H1 (cell line): ENCODE results near the gene DSTN. TPM values are rescaled to one million over a fixed set of nuclear protein-coding genes. Genes with fewer than 3 reads are reported as not detected.
A peak's percentile ranks its signal among the peaks of the same experiment; 100 is the strongest.

Experiments used
- CTCF ChIA-PET: fragments of 300-600 bp; sonication (Branson Sonifier 250); formaldehyde crosslinking; loops from one replicate; lab custom pipeline; 2021; ENCODE audit not compliant: partially characterized antibody; lab: Charles Lee
- POLR2A ChIA-PET: fragments of 300-600 bp; sonication (Branson Sonifier 250); formaldehyde crosslinking; loops from one replicate; lab custom pipeline; 2021; ENCODE audit warnings: inconsistent platforms; ENCODE audit not compliant: partially characterized antibody; lab: Charles Lee
- DNase-seq, 2 experiments: peaks; one replicate each; pipeline versions ENCODE4 v3.0.0 to v3.0.0-alpha.2; 2010 to 2022; ENCODE audit warnings: low spot score in 2 of 2, low read depth in 1 of 2, mixed read lengths in 1 of 2
- FAIRE-seq: peaks from 2 replicates; lab custom pipeline; 2011; peaks lifted over from hg19 to GRCh38; lab: Jason Lieb, UNC
- H2AFZ ChIP-seq: 2 replicates; pipeline ENCODE4 v1.8.1; 2012; ENCODE audit warnings: low read length, inconsistent platforms
- H2AK5ac ChIP-seq: 2 replicates; pipeline ENCODE4 v1.6.1; 2013; ENCODE audit warnings: low read depth, low read length
- H2BK120ac ChIP-seq: replicated peaks from 2 replicates; pipeline ENCODE3; 2013; ENCODE audit warnings: low read depth, low read length, inconsistent platforms
- H2BK12ac ChIP-seq: 2 replicates; pipeline ENCODE4 v1.6.1; 2013; ENCODE audit warnings: low read depth, low read length
- H2BK15ac ChIP-seq: 2 replicates; pipeline ENCODE4 v1.6.1; 2013; ENCODE audit warnings: low read length
- H2BK20ac ChIP-seq: 2 replicates; pipeline ENCODE4 v1.6.1; 2013; ENCODE audit warnings: low read length
- H2BK5ac ChIP-seq: 2 replicates; pipeline ENCODE4 v1.6.1; 2013; ENCODE audit warnings: low read depth, low read length
- H3K14ac ChIP-seq: 2 replicates; pipeline ENCODE4 v1.6.1; 2013; ENCODE audit warnings: inconsistent platforms; ENCODE audit not compliant: insufficient read length
- H3K18ac ChIP-seq: 2 replicates; pipeline ENCODE4 v1.6.1; 2013; ENCODE audit warnings: low read length; ENCODE audit errors: extremely low read depth
- H3K23ac ChIP-seq: 2 replicates; pipeline ENCODE4 v1.6.1; 2013; ENCODE audit warnings: inconsistent platforms; ENCODE audit not compliant: insufficient read length
- H3K23me2 ChIP-seq: 2 replicates; pipeline ENCODE4 v1.6.1; 2013; ENCODE audit warnings: low read depth, low read length
- H3K27ac ChIP-seq: 2 replicates; pipeline ENCODE4 v1.6.1; 2011; ENCODE audit warnings: low read depth, low read length, inconsistent platforms
- H3K27me3 ChIP-seq, 4 experiments: replicated peaks in 1 of 4; 1 replicate in 1 of 4; 2 replicates in 3 of 4; pipeline versions ENCODE4 v1.6.1 to v1.8.1; 2011 to 2013; ENCODE audit warnings: low read length in 3 of 4, mild to moderate bottlenecking in 3 of 4, inconsistent platforms in 2 of 4, mixed read lengths in 2 of 4, moderate library complexity in 1 of 4; ENCODE audit not compliant: control insufficient read depth in 3 of 4, insufficient read depth in 3 of 4; ENCODE audit errors: extremely low read depth in 1 of 4
- H3K36me3 ChIP-seq, 4 experiments: 2 replicates each; pipeline versions ENCODE4 v1.6.1 to v1.8.1; 2011 to 2013; ENCODE audit warnings: mild to moderate bottlenecking in 4 of 4, low read length in 3 of 4, moderate library complexity in 2 of 4, control low read depth in 1 of 4, inconsistent platforms in 1 of 4; ENCODE audit not compliant: insufficient read depth in 4 of 4, control insufficient read depth in 2 of 4
- H3K4ac ChIP-seq: replicated peaks from 2 replicates; pipeline ENCODE3; 2013; ENCODE audit warnings: low read length, low read depth, mixed read lengths, inconsistent platforms; ENCODE audit not compliant: insufficient read length
- H3K4me1 ChIP-seq, 4 experiments: replicated peaks in 1 of 4; 1 replicate in 1 of 4; 2 replicates in 3 of 4; pipeline versions ENCODE4 v1.6.1 to v1.8.1; 2011 to 2013; ENCODE audit warnings: low read length in 3 of 4, inconsistent platforms in 2 of 4, mixed read lengths in 1 of 4; ENCODE audit not compliant: insufficient read depth in 4 of 4, control insufficient read depth in 3 of 4
- H3K4me2 ChIP-seq, 2 experiments: 2 replicates each; pipeline versions ENCODE4 v1.6.1 to v1.8.1; 2011 to 2013; ENCODE audit warnings: low read depth in 2 of 2, low read length in 2 of 2, control low read depth in 1 of 2, inconsistent platforms in 1 of 2, mild to moderate bottlenecking in 1 of 2; ENCODE audit not compliant: insufficient read depth in 1 of 2
- H3K4me3 ChIP-seq, 4 experiments: fragments of 200-600, 300-600 bp in 1 of 4; sonication (generic), shearing (Covaris generic), sonication (Bioruptor Twin) in 1 of 4; 2 replicates each; pipeline versions ENCODE4 v1.5.1 to v1.8.1; 2011 to 2016; ENCODE audit warnings: low read length in 4 of 4, low read depth in 3 of 4, control low read depth in 2 of 4, inconsistent platforms in 2 of 4, mild to moderate bottlenecking in 2 of 4, mixed read lengths in 1 of 4, moderate library complexity in 1 of 4; ENCODE audit not compliant: insufficient read depth in 2 of 4; ENCODE audit errors: extremely low read depth in 1 of 4
- H3K56ac ChIP-seq: replicated peaks from 2 replicates; pipeline ENCODE3; 2013; ENCODE audit warnings: low read depth, mild to moderate bottlenecking, mixed read lengths, low read length, inconsistent platforms; ENCODE audit not compliant: insufficient read length
- H3K79me1 ChIP-seq: 2 replicates; pipeline ENCODE4 v1.6.1; 2013; ENCODE audit warnings: low read depth, low read length, control low read depth
- H3K79me2 ChIP-seq, 2 experiments: 2 replicates each; pipeline versions ENCODE4 v1.6.1 to v1.8.1; 2012 to 2013; ENCODE audit warnings: low read length in 2 of 2, mild to moderate bottlenecking in 2 of 2, inconsistent platforms in 1 of 2; ENCODE audit not compliant: insufficient read depth in 2 of 2, control insufficient read depth in 1 of 2
- H3K9ac ChIP-seq, 4 experiments: replicated peaks in 1 of 4; 1 replicate in 1 of 4; 2 replicates in 3 of 4; pipeline versions ENCODE4 v1.6.1 to v1.8.1; 2011 to 2013; ENCODE audit warnings: low read depth in 3 of 4, low read length in 3 of 4, control low read depth in 2 of 4, mild to moderate bottlenecking in 2 of 4, moderate library complexity in 2 of 4, inconsistent platforms in 1 of 4; ENCODE audit errors: extremely low read depth in 1 of 4
- H3K9me3 ChIP-seq, 2 experiments: 2 replicates each; pipeline versions ENCODE4 v1.6.1 to v1.8.1; 2012 to 2013; ENCODE audit warnings: mild to moderate bottlenecking in 2 of 2, moderate library complexity in 2 of 2, control low read depth in 1 of 2, inconsistent platforms in 1 of 2, low read depth in 1 of 2, low read length in 1 of 2, mixed read lengths in 1 of 2; ENCODE audit not compliant: insufficient read depth in 2 of 2
- H4K20me1 ChIP-seq, 2 experiments: replicated peaks in 1 of 2; 2 replicates each; pipeline versions ENCODE3 to v1.8.1; 2011 to 2013; ENCODE audit warnings: inconsistent platforms in 2 of 2, low read length in 2 of 2, mild to moderate bottlenecking in 1 of 2; ENCODE audit not compliant: insufficient read depth in 2 of 2, control insufficient read depth in 1 of 2
- H4K5ac ChIP-seq: 2 replicates; pipeline ENCODE4 v1.6.1; 2013; ENCODE audit warnings: low read length, low read depth, mixed read lengths, inconsistent platforms; ENCODE audit not compliant: insufficient read length
- H4K8ac ChIP-seq: 2 replicates; pipeline ENCODE4 v1.8.0; 2013; ENCODE audit warnings: mild to moderate bottlenecking, moderate library complexity, low read length, inconsistent platforms; ENCODE audit not compliant: insufficient read depth; ENCODE audit errors: extremely low read depth
- H4K91ac ChIP-seq: replicated peaks from 2 replicates; pipeline ENCODE3; 2013; ENCODE audit warnings: low read length, mixed read lengths, inconsistent platforms; ENCODE audit not compliant: insufficient read length
- CTCF ChIP-seq, 3 experiments: IDR thresholded peaks; 1 replicate in 2 of 3; 2 replicates in 1 of 3; pipeline versions ENCODE4 v1.5.1 to v1.6.1; 2011; ENCODE audit warnings: low read length in 3 of 3, mild to moderate bottlenecking in 3 of 3, inconsistent platforms in 2 of 3, low read depth in 1 of 3, moderate library complexity in 1 of 3; ENCODE audit not compliant: insufficient read depth in 1 of 3; ENCODE audit errors: control extremely low read depth in 1 of 3
- EZH2 ChIP-seq: fragments of 200-600 bp; sonication (generic); IDR thresholded peaks from 2 replicates; pipeline ENCODE4 v1.7.1; 2012; ENCODE audit warnings: low read depth, mild to moderate bottlenecking, moderate library complexity, low read length, inconsistent platforms; ENCODE audit not compliant: severe bottlenecking
- JUND ChIP-seq: IDR thresholded peaks from 2 replicates; pipeline ENCODE4 v1.6.1; 2011; ENCODE audit warnings: mild to moderate bottlenecking, improper control_type of control experiment, low read length
- NANOG ChIP-seq: IDR thresholded peaks from 2 replicates; pipeline ENCODE4 v1.6.1; 2011; ENCODE audit warnings: low read length, low read depth, mild to moderate bottlenecking, inconsistent platforms; ENCODE audit not compliant: insufficient read depth, poor library complexity, severe bottlenecking
- POLR2A ChIP-seq, 2 experiments: IDR thresholded peaks; 1 replicate in 1 of 2; 2 replicates in 1 of 2; pipeline ENCODE4 v1.6.1; 2011; ENCODE audit warnings: low read depth in 2 of 2, low read length in 2 of 2, mild to moderate bottlenecking in 2 of 2; ENCODE audit errors: control extremely low read depth in 1 of 2
- RBBP5 ChIP-seq: IDR thresholded peaks from 2 replicates; pipeline ENCODE4 v1.7.1; 2012; ENCODE audit warnings: low read depth, mild to moderate bottlenecking, inconsistent platforms, low read length, moderate library complexity, borderline replicate concordance
- SAP30 ChIP-seq: fragments of 300-600 bp; sonication (generic); IDR thresholded peaks from 2 replicates; pipeline ENCODE4 v1.7.1; 2012; ENCODE audit warnings: low read length, moderate library complexity, mild to moderate bottlenecking, inconsistent platforms; ENCODE audit not compliant: insufficient read depth, insufficient replicate concordance
- SP1 ChIP-seq: IDR thresholded peaks from 2 replicates; pipeline ENCODE4 v1.6.1; 2011; ENCODE audit warnings: low read depth, low read length
- SUZ12 ChIP-seq: fragments of 200-600 bp; sonication (generic); IDR thresholded peaks from 2 replicates; pipeline ENCODE4 v1.6.1; 2012; ENCODE audit warnings: mild to moderate bottlenecking, inconsistent platforms, low read length, moderate library complexity, mixed read lengths
- TAF7 ChIP-seq: optimal IDR thresholded peaks from 2 replicates; pipeline ENCODE3; 2011; ENCODE audit warnings: low read depth, mild to moderate bottlenecking, inconsistent platforms, low read length, moderate library complexity, borderline replicate concordance
- USF2 ChIP-seq: IDR thresholded peaks from 2 replicates; pipeline ENCODE4 v1.6.1; 2011; ENCODE audit warnings: low read length, improper control_type of control experiment
- polyA plus RNA-seq, 7 experiments: library from polyadenylated mRNA; depleted of rRNA in 3 of 7; stranded (reverse) in 5 of 7; unstranded in 2 of 7; fragments of >200 nt in 5 of 7; fragments of 200-250 nt in 2 of 7; gene quantifications; 1 replicate in 5 of 7; 2 replicates in 1 of 7; 4 replicates in 1 of 7; pipeline versions ENCODE4 v1.2.1 to v1.2.3, GENCODE V29; 2011 to 2013; ENCODE audit warnings: missing spikeins in 2 of 7, mixed read lengths in 2 of 7
- total RNA-seq: library from RNA; stranded (reverse); fragmentation: NEBNext Ultra II Directional; extraction: Animal tissue kit (Norgen Biotek cat#: 25700); gene quantifications from 2 replicates; pipeline ENCODE4 v1.2.1, GENCODE V29; 2021

The DSTN gene
- total and polyA plus RNA-seq, 2 of the 8 experiments (the other 6 are each of a cell fraction or from before 2014, with no cell fraction given) = 43.3 to 208 TPM

- CTCF ChIA-PET = interaction anchor here (1.4 to 1.6 kb wide), 4 partner anchors 13 to 99 kb away, joined by 3 to 5 read pairs (median 4); no protein-coding TSS in a partner anchor
- FAIRE-seq = no peak
- no peak for TF ChIP-seq SUZ12
- TF ChIP-seq RBBP5 = no peak
- TF ChIP-seq USF2 = no peak
- no peak for TF ChIP-seq SP1
- TF ChIP-seq POLR2A (IDR thresholded peaks at IDR 0.05; ENCODE audit: control extremely low read depth in 1 of 2, low read depth in 2 of 2, low read length in 2 of 2) = no peak
- TF ChIP-seq JUND = no peak
- no peak for TF ChIP-seq CTCF (IDR thresholded peaks at IDR 0.05; ENCODE audit: control extremely low read depth in 1 of 3, insufficient read depth in 1 of 3, low read depth in 1 of 3, low read length in 3 of 3)
- TF ChIP-seq SAP30 = no peak
- TF ChIP-seq TAF7 = no peak
- TF ChIP-seq NANOG = no peak
- TF ChIP-seq EZH2 = no peak
Measured at GRCh38 chr20:17529586-17529985, 40.3 kb upstream of the DSTN start.

More at GRCh38 chr20:17529586-17529985, 40.3 kb upstream of the DSTN start:
- no peak overlapping the region for H2BK120ac ChIP-seq
- peak overlapping the region; percentile 23; the same call in 1 of the 2 replicates for H2BK15ac ChIP-seq
- no peak overlapping the region for H2AK5ac ChIP-seq
- H3K4ac ChIP-seq = no peak overlapping the region
- no peak overlapping the region for H3K9ac ChIP-seq
- H3K79me2 ChIP-seq = no peaks in the 10 kb centered on the region
- H3K23ac ChIP-seq = no peak overlapping the region
- H3K4me1 ChIP-seq = peaks cover 5 to 12% (median 9%) of the 10 kb centered on the region in 4 experiments
- no peak overlapping the region for H2AFZ ChIP-seq
- H2BK12ac ChIP-seq = no peak overlapping the region
- H3K56ac ChIP-seq = no peak overlapping the region
- H3K23me2 ChIP-seq = peaks cover 6% of the 10 kb centered on the region; the same call in 1 of the 2 replicates
- H3K18ac ChIP-seq = no peak overlapping the region
- no peak overlapping the region for H3K4me2 ChIP-seq
- no peaks in the 10 kb centered on the region for H3K79me1 ChIP-seq
- no peak overlapping the region for H4K91ac ChIP-seq
- H3K14ac ChIP-seq = no peak overlapping the region
- H3K4me3 ChIP-seq = no peak overlapping the region
- H3K36me3 ChIP-seq = no peaks in the 10 kb centered on the region
- DNase-seq = no peak
- no peak overlapping the region for H4K8ac ChIP-seq
- no peak overlapping the region for H2BK5ac ChIP-seq
- H2BK20ac ChIP-seq = no peak overlapping the region
- no peak overlapping the region for H4K5ac ChIP-seq
- POLR2A ChIA-PET = interaction anchor here (1.1 to 2.1 kb wide), 3 partner anchors 24 to 50 kb away, joined by 3 to 7 read pairs (median 5); no protein-coding TSS in a partner anchor
- H4K20me1 ChIP-seq = no peaks in the 10 kb centered on the region
- H3K9me3 ChIP-seq = no peaks in the 10 kb centered on the region
- no peak overlapping the region for H3K27ac ChIP-seq
- H3K27me3 ChIP-seq = peaks cover 2 to 17% (median 11%) of the 10 kb centered on the region in 4 experiments
